Lower lobe of right lung (tissue), 2 donors: ENCODE measurements around the gene BICC1. TPM values are rescaled to one million over a fixed set of nuclear protein-coding genes. Genes with fewer than 3 reads are reported as not detected.

Experiments used
- ATAC-seq, 2 donors: fragments of 200-7000 bp; cut with Tn5 transposase; one replicate each; pipeline ENCODE4 v1.9.1; 2020 to 2022; ENCODE audit warnings: mild to moderate bottlenecking in 2 of 2, moderate library complexity in 2 of 2
- DNase-seq: peaks from one replicate; pipeline ENCODE4 v3.0.0-alpha.2; 2020
- H3K27ac ChIP-seq: fragments of 200-600 bp; one replicate; pipeline ENCODE4 v1.8.0; 2022
- H3K27me3 ChIP-seq: fragments of 200-600 bp; one replicate; pipeline ENCODE4 v1.8.0; 2022; ENCODE audit warnings: low read depth
- H3K36me3 ChIP-seq: fragments of 200-600 bp; one replicate; pipeline ENCODE4 v1.8.0; 2022; ENCODE audit warnings: mild to moderate bottlenecking
- H3K4me1 ChIP-seq: fragments of 200-600 bp; one replicate; pipeline ENCODE4 v1.8.0; 2022
- H3K4me3 ChIP-seq: fragments of 200-600 bp; one replicate; pipeline ENCODE4 v1.8.0; 2022; ENCODE audit warnings: mild to moderate bottlenecking
- H3K9me3 ChIP-seq: fragments of 200-600 bp; one replicate; pipeline ENCODE4 v1.8.0; 2022
- CTCF ChIP-seq: fragments of 200-600 bp; IDR thresholded peaks from one replicate; pipeline ENCODE4 v1.8.0; 2022; ENCODE audit warnings: antibody characterized with exemption, mild to moderate bottlenecking
- intact Hi-C: fragments of 100-400 bp; cut with DNase I; formaldehyde crosslinking; loops from one replicate; pipeline ENCODE4 v1.11.0; 2022
- total RNA-seq: library from RNA; stranded (reverse); fragmentation: NEBNext Ultra II Directional; extraction: Animal tissue kit (Norgen Biotek cat#: 25700); gene quantifications from one replicate; pipeline ENCODE4 v1.2.1, GENCODE V29; 2021
- donor health status: DM: no; HTN: yes; CAD: no; lungs with severe emphysema.

The BICC1 gene
- total RNA-seq, 1 donor from 2014 or later, result 11.0 TPM

GRCh38 chr10:58718596-58718995 is 205.9 kb downstream of the BICC1 start:
- H3K36me3 ChIP-seq, result no peaks in the 10 kb centered on the region
- no peak for TF ChIP-seq CTCF
- intact Hi-C loops, result no loop called here
- H3K4me3 ChIP-seq, result no peak overlapping the region
- DNase-seq (no peak), ATAC-seq (no peak)
- no peak overlapping the region for H3K27ac ChIP-seq
- no peaks in the 10 kb centered on the region for H3K9me3 ChIP-seq
- no peaks in the 10 kb centered on the region for H3K27me3 ChIP-seq
- no peaks in the 10 kb centered on the region for H3K4me1 ChIP-seq

GRCh38 chr10:58721601-58722281 is 209.1 kb downstream of the BICC1 start:
- Histone ChIP-seq H3K4me1 (no peaks in the 10 kb centered on the region), H3K36me3 (no peaks in the 10 kb centered on the region), H3K27ac (no peak overlapping the region), H3K9me3 (no peaks in the 10 kb centered on the region), H3K4me3 (no peak overlapping the region), H3K27me3 (no peaks in the 10 kb centered on the region)
- ATAC-seq (no peak), DNase-seq (no peak)
- no peak for TF ChIP-seq CTCF
- intact Hi-C loops, result no loop called here

GRCh38 chr10:58723186-58723585 is 210.5 kb downstream of the BICC1 start:
- intact Hi-C loops, result no loop called here
- H3K36me3 ChIP-seq, result no peaks in the 10 kb centered on the region
- no peak for ATAC-seq
- no peaks in the 10 kb centered on the region for H3K9me3 ChIP-seq
- no peaks in the 10 kb centered on the region for H3K27me3 ChIP-seq
- H3K4me1 ChIP-seq, result no peaks in the 10 kb centered on the region
- no peak overlapping the region for H3K4me3 ChIP-seq
- no peak for TF ChIP-seq CTCF
- DNase-seq, result no peak
- H3K27ac ChIP-seq, result no peak overlapping the region

GRCh38 chr10:58723966-58724365 is 211.3 kb downstream of the BICC1 start:
- intact Hi-C loops, result no loop called here
- Histone ChIP-seq H3K27ac (no peak overlapping the region), H3K4me1 (no peaks in the 10 kb centered on the region), H3K4me3 (no peak overlapping the region), H3K36me3 (no peaks in the 10 kb centered on the region), H3K27me3 (no peaks in the 10 kb centered on the region), H3K9me3 (no peaks in the 10 kb centered on the region)
- TF ChIP-seq CTCF, result no peak
- DNase-seq, result no peak
- ATAC-seq, result peak in 1 of 2 donors; percentile 62

- TF ChIP-seq CTCF, result no peak
- Histone ChIP-seq H3K36me3 (no peaks in the 10 kb centered on the region), H3K4me3 (no peak overlapping the region), H3K27ac (no peak overlapping the region), H3K27me3 (no peaks in the 10 kb centered on the region), H3K4me1 (no peaks in the 10 kb centered on the region), H3K9me3 (no peaks in the 10 kb centered on the region)
- no peak for ATAC-seq
- DNase-seq, result no peak
- intact Hi-C loops, result no loop called here
These were observed 212.1 kb downstream of the BICC1 start for GRCh38 chr10:58724781-58725180.
